H9 (cell line): ENCODE data around the gene RNF208. TPM values are rescaled to one million over a fixed set of nuclear protein-coding genes. Genes with fewer than 3 reads are reported as not detected.

ENCODE experiments used
- DNase-seq: peaks from one replicate; pipeline ENCODE4 v3.0.0-alpha.2; 2017
- H2AFZ ChIP-seq: one replicate; pipeline ENCODE4 v1.6.1; 2013; ENCODE audit warnings: mild to moderate bottlenecking, low read length, control low read depth, moderate library complexity
- H2AK5ac ChIP-seq: 2 replicates; pipeline ENCODE4 v1.6.1; 2013; ENCODE audit warnings: low read length, control low read depth, mixed read lengths; ENCODE audit not compliant: insufficient read length
- H2BK120ac ChIP-seq: one replicate; pipeline ENCODE4 v1.6.1; 2013; ENCODE audit warnings: low read depth, mild to moderate bottlenecking, low read length, control low read depth, inconsistent platforms; ENCODE audit not compliant: poor library complexity, severe bottlenecking
- H2BK12ac ChIP-seq: 2 replicates; pipeline ENCODE4 v1.6.1; 2013; ENCODE audit warnings: low read length, control low read depth, mixed read lengths, low read depth; ENCODE audit not compliant: insufficient read length
- H2BK15ac ChIP-seq: 2 replicates; pipeline ENCODE4 v1.6.1; 2013; ENCODE audit warnings: low read depth, low read length, control low read depth
- H2BK20ac ChIP-seq: one replicate; pipeline ENCODE4 v1.6.1; 2013; ENCODE audit warnings: low read depth, mild to moderate bottlenecking, low read length, control low read depth, inconsistent platforms; ENCODE audit not compliant: poor library complexity, severe bottlenecking
- H2BK5ac ChIP-seq: 2 replicates; pipeline ENCODE4 v1.6.1; 2013; ENCODE audit warnings: low read length, control low read depth, mixed read lengths; ENCODE audit not compliant: insufficient read length
- H3K14ac ChIP-seq: 2 replicates; pipeline ENCODE4 v1.6.1; 2013; ENCODE audit warnings: low read length, control low read depth; ENCODE audit not compliant: insufficient read depth
- H3K18ac ChIP-seq: 2 replicates; pipeline ENCODE4 v1.6.1; 2013; ENCODE audit warnings: low read depth, mild to moderate bottlenecking, mixed read lengths, low read length, control low read depth; ENCODE audit not compliant: insufficient read length
- H3K23ac ChIP-seq: 2 replicates; pipeline ENCODE4 v1.6.1; 2013; ENCODE audit warnings: low read length, control low read depth, mixed read lengths, low read depth; ENCODE audit not compliant: insufficient read length
- H3K23me2 ChIP-seq: 2 replicates; pipeline ENCODE4 v1.6.1; 2013; ENCODE audit warnings: low read depth, mild to moderate bottlenecking, mixed read lengths, low read length, control low read depth; ENCODE audit not compliant: insufficient read length, poor library complexity, severe bottlenecking
- H3K27ac ChIP-seq: 2 replicates; pipeline ENCODE4 v1.5.1; 2013; ENCODE audit warnings: low read length, control low read depth, mixed read lengths, low read depth; ENCODE audit not compliant: insufficient read length
- H3K27me3 ChIP-seq: 2 replicates; pipeline ENCODE4 v1.6.1; 2013; ENCODE audit warnings: low read length, control low read depth, inconsistent platforms; ENCODE audit not compliant: insufficient read depth
- H3K4ac ChIP-seq: 2 replicates; pipeline ENCODE4 v1.6.1; 2013; ENCODE audit warnings: low read depth, mild to moderate bottlenecking, control low read depth, inconsistent platforms, low read length, moderate library complexity
- H3K4me1 ChIP-seq: 2 replicates; pipeline ENCODE4 v1.6.1; 2013; ENCODE audit warnings: low read length, control low read depth, inconsistent platforms; ENCODE audit not compliant: insufficient read depth
- H3K4me2 ChIP-seq: 2 replicates; pipeline ENCODE4 v1.6.1; 2013; ENCODE audit warnings: low read length, control low read depth, mixed read lengths; ENCODE audit not compliant: insufficient read length, insufficient read depth
- H3K56ac ChIP-seq: 2 replicates; pipeline ENCODE4 v1.6.1; 2013; ENCODE audit warnings: low read depth, mild to moderate bottlenecking, mixed read lengths, low read length, control low read depth; ENCODE audit not compliant: insufficient read length
- H3K79me1 ChIP-seq: 2 replicates; pipeline ENCODE4 v1.6.1; 2013; ENCODE audit warnings: low read depth, mild to moderate bottlenecking, moderate library complexity, low read length, control low read depth, inconsistent platforms; ENCODE audit not compliant: insufficient read depth, poor library complexity, severe bottlenecking
- H3K79me2 ChIP-seq: 2 replicates; pipeline ENCODE4 v1.6.1; 2013; ENCODE audit warnings: low read length, control low read depth, inconsistent platforms; ENCODE audit not compliant: insufficient read depth
- H3K9ac ChIP-seq: 2 replicates; pipeline ENCODE4 v1.6.1; 2013; ENCODE audit warnings: low read length, control low read depth, mixed read lengths; ENCODE audit not compliant: insufficient read length; ENCODE audit errors: extremely low read depth
- H3K9me3 ChIP-seq: one replicate; pipeline ENCODE4 v1.6.1; 2013; ENCODE audit warnings: low read depth, low read length, inconsistent platforms; ENCODE audit not compliant: control insufficient read depth
- H3T11ph ChIP-seq: one replicate; pipeline ENCODE4 v1.6.1; 2013; ENCODE audit warnings: mild to moderate bottlenecking, low read length, control low read depth, inconsistent platforms
- H4K20me1 ChIP-seq: one replicate; pipeline ENCODE4 v1.6.1; 2013; ENCODE audit not compliant: control insufficient read depth, insufficient read length, insufficient read depth
- H4K5ac ChIP-seq: 2 replicates; pipeline ENCODE4 v1.6.1; 2013; ENCODE audit warnings: low read depth, mild to moderate bottlenecking, mixed read lengths, low read length, control low read depth; ENCODE audit not compliant: insufficient read length
- H4K8ac ChIP-seq: replicated peaks from 2 replicates; pipeline ENCODE4 v1.6.1; 2013; ENCODE audit warnings: low read length, control low read depth, mixed read lengths, low read depth; ENCODE audit not compliant: insufficient read length
- H4K91ac ChIP-seq: 2 replicates; pipeline ENCODE4 v1.6.1; 2013; ENCODE audit warnings: low read depth, mild to moderate bottlenecking, moderate library complexity, mixed read lengths, low read length, control low read depth; ENCODE audit not compliant: insufficient read length
- H3K27ac Mint-ChIP-seq, 3 experiments: 2 replicates in 2 of 3; 3 replicates in 1 of 3; pipeline ENCODE4 v1.8.0; 2020 to 2021; ENCODE audit warnings: mixed read lengths in 3 of 3, mild to moderate bottlenecking in 1 of 3, moderate library complexity in 1 of 3
- H3K27me3 Mint-ChIP-seq: 2 replicates; pipeline ENCODE4 v1.8.0; 2021; ENCODE audit warnings: low read depth, mild to moderate bottlenecking, moderate library complexity, mixed read lengths
- H3K36me3 Mint-ChIP-seq, 3 experiments: 2 replicates in 2 of 3; 3 replicates in 1 of 3; pipeline ENCODE4 v1.8.0; 2020 to 2021; ENCODE audit warnings: low read depth in 3 of 3, mixed read lengths in 3 of 3; ENCODE audit not compliant: insufficient read depth in 1 of 3
- H3K4me1 Mint-ChIP-seq, 2 experiments: 2 replicates each; pipeline ENCODE4 v1.8.0; 2020; ENCODE audit warnings: mixed read lengths in 2 of 2
- H3K4me3 Mint-ChIP-seq, 2 experiments: 2 replicates in 1 of 2; 3 replicates in 1 of 2; pipeline ENCODE4 v1.8.0; 2020 to 2021; ENCODE audit warnings: mild to moderate bottlenecking in 2 of 2, mixed read lengths in 2 of 2, moderate library complexity in 1 of 2
- H3K9me3 Mint-ChIP-seq, 2 experiments: 2 replicates in 1 of 2; 3 replicates in 1 of 2; pipeline ENCODE4 v1.8.0; 2020; ENCODE audit warnings: mild to moderate bottlenecking in 2 of 2, mixed read lengths in 2 of 2, moderate library complexity in 1 of 2
- WGBS: extraction: QIAGEN DNeasy Blood & Tissue Kit; methylation state at CpG from one replicate; pipeline ENCODE4 v1.1.7; 2013; ENCODE audit warnings: missing lambda C conversion rate, low lambda C conversion rate, mixed read lengths; ENCODE audit not compliant: insufficient read length; ENCODE audit errors: extremely low coverage; 5-methylcytosine and 5-hydroxymethylcytosine counted together
- total RNA-seq: library from RNA; stranded (reverse); gene quantifications from 2 replicates; pipeline ENCODE4 v1.2.1, GENCODE V29; 2021
- TF ChIP-seq, protein P1 (sequence below): fragments of 200-600 bp; sonication (generic); conservative IDR thresholded peaks from 3 replicates; pipeline ENCODE4 v1.8.0; 2021; ENCODE audit warnings: antibody characterized with exemption, mild to moderate bottlenecking

Gene RNF208
- total RNA-seq, 1 experiment from 2014 or later: 7.7 TPM

DNA sequence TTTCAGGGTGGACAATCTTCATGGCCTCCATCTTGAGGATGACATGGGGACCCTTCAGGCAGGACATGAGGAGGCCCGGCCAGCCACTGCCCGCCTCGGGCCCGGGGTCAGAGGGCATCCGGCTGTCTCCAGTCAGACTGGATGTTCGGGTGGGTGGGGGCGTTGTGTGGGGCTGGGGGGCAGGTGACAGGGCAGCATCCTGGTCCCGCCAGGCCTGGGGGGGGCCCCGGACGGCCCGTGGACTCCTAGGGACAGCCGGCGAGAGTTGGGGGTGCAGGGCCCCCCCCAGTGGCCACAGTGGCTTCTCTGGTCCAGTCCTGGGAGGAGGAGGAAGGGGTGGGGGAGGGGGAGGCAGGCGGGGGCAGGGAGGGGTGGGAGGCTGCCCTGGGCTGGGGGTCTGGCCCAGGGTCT lies 940 bp downstream of the RNF208 start:
- H3K9me3 ChIP-seq: no peaks in the 10 kb centered on the region
- TF ChIP-seq, protein P1, sequence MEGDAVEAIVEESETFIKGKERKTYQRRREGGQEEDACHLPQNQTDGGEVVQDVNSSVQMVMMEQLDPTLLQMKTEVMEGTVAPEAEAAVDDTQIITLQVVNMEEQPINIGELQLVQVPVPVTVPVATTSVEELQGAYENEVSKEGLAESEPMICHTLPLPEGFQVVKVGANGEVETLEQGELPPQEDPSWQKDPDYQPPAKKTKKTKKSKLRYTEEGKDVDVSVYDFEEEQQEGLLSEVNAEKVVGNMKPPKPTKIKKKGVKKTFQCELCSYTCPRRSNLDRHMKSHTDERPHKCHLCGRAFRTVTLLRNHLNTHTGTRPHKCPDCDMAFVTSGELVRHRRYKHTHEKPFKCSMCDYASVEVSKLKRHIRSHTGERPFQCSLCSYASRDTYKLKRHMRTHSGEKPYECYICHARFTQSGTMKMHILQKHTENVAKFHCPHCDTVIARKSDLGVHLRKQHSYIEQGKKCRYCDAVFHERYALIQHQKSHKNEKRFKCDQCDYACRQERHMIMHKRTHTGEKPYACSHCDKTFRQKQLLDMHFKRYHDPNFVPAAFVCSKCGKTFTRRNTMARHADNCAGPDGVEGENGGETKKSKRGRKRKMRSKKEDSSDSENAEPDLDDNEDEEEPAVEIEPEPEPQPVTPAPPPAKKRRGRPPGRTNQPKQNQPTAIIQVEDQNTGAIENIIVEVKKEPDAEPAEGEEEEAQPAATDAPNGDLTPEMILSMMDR: no peak
- no peak overlapping the region for H3K4me2 ChIP-seq
- H3K27ac ChIP-seq: no peak overlapping the region
- H2BK12ac ChIP-seq: no peak overlapping the region
- Mint-ChIP-seq H3K36me3 (peaks cover 0 to 11% (median 0%) of the 10 kb centered on the region in 3 experiments; a peak in 1 of 7 replicates), H3K9me3 (no peaks in the 10 kb centered on the region), H3K27me3 (no peaks in the 10 kb centered on the region), H3K4me3 (peak overlapping the region; percentile 22 to 60; a peak in 3 of 5 replicates), H3K4me1 (peaks cover 4 to 8% of the 10 kb centered on the region in 2 experiments), H3K27ac (no peak overlapping the region)
- peaks cover 18% of the 10 kb centered on the region for H3K23me2 ChIP-seq
- no peak overlapping the region for H3K14ac ChIP-seq
- H3K27me3 ChIP-seq: no peaks in the 10 kb centered on the region
- no peak overlapping the region for H3K23ac ChIP-seq
- H3K79me2 ChIP-seq: no peaks in the 10 kb centered on the region
- no peak overlapping the region for H2BK15ac ChIP-seq
- H2BK20ac ChIP-seq: no peak overlapping the region
- no peaks in the 10 kb centered on the region for H4K20me1 ChIP-seq
- no peak overlapping the region for H3K18ac ChIP-seq
- WGBS: no CpG with 5 or more reads among the region's 14 CpGs
- no peak overlapping the region for H3T11ph ChIP-seq
- H2AFZ ChIP-seq: no peak overlapping the region
- H3K4me1 ChIP-seq: no peaks in the 10 kb centered on the region; the same call in 1 of the 2 replicates
- H4K91ac ChIP-seq: no peak overlapping the region
- H2BK120ac ChIP-seq: no peak overlapping the region
- no peaks in the 10 kb centered on the region for H3K79me1 ChIP-seq
- DNase-seq: no peak
- no peak overlapping the region for H4K8ac ChIP-seq
- no peak overlapping the region for H3K4ac ChIP-seq
- H3K9ac ChIP-seq: no peak overlapping the region
- no peak overlapping the region for H4K5ac ChIP-seq
- no peak overlapping the region for H2BK5ac ChIP-seq
- H3K56ac ChIP-seq: no peak overlapping the region
- no peak overlapping the region for H2AK5ac ChIP-seq
